GM12874 (cell line): Measurements from ENCODE around the gene AOPEP.

Experiments used
- CTCF ChIP-seq: IDR thresholded peaks from 2 replicates; pipeline ENCODE4 v1.5.1; 2011; ENCODE audit warnings: low read depth, mild to moderate bottlenecking, control low read depth, low read length, moderate library complexity; ENCODE audit not compliant: insufficient read depth

AOPEP gene

GRCh38 chr9:95098391-95098921 lies 372.0 kb downstream of the AOPEP start:
- no peak for TF ChIP-seq CTCF

GRCh38 chr9:95099321-95100070 lies 373.0 kb downstream of the AOPEP start:
- TF ChIP-seq CTCF, result no peak

DNA sequence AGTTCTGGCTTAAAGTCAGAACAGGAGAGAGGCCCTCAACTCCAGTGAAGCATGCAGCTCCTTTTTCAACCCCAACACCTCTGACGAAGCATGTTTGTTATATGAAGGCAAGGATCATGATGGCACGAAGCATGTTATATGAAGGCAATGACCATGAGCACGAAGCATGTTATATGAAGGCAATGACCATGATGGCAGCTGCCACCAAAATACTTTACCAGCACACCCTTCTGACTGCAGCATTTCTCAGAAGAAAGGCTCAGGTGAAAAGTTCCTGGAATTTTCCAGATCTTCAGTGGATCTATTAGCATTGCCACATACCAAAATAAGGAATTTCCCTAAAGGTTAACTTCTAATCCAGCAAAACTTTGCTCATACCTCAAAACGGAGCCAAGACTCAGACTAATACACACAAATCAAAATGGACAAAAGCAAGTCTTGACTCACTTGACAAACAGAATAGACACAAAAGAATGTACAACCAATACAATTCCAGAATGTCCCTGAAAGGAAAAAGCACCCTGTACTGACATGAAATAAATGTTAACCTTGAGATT lies 373.6 kb downstream of the AOPEP start:
- TF ChIP-seq CTCF, result no peak

- no peak for TF ChIP-seq CTCF
These were observed 374.8 kb downstream of the AOPEP start for GRCh38 chr9:95101326-95101725.

- TF ChIP-seq CTCF, result no peak
These were observed 375.5 kb downstream of the AOPEP start for GRCh38 chr9:95102001-95102433.

GRCh38 chr9:95102572-95102971 lies 376.1 kb downstream of the AOPEP start:
- no peak for TF ChIP-seq CTCF

- TF ChIP-seq CTCF, result no peak
These were observed 376.8 kb downstream of the AOPEP start for GRCh38 chr9:95103281-95103771.
